Immature natural killer cell (primary cell): ENCODE data around the gene OR2V2. TPM values are rescaled to one million over a fixed set of nuclear protein-coding genes. Genes with fewer than 3 reads are reported as not detected.
"Not testable (repeated sequence)": the region's sequence is repeated elsewhere in the genome, so short reads cannot be mapped to it uniquely, and the experiment has no call there.

Source experiments
- DNase-seq, 3 donors: peaks; one replicate each; pipeline ENCODE4 v3.0.0; 2022; ENCODE audit warnings: mixed read lengths in 1 of 3
- H3K27ac Mint-ChIP-seq, 6 donors: one replicate each; pipeline ENCODE4 v1.8.0; 2020; ENCODE audit warnings: mixed read lengths in 6 of 6, mild to moderate bottlenecking in 5 of 6, inconsistent platforms in 4 of 6, moderate library complexity in 3 of 6
- H3K27me3 Mint-ChIP-seq, 3 donors: one replicate each; pipeline ENCODE4 v1.8.0; 2020 to 2021; ENCODE audit warnings: low read depth in 3 of 3, mild to moderate bottlenecking in 3 of 3, mixed read lengths in 3 of 3, moderate library complexity in 3 of 3, inconsistent platforms in 1 of 3
- H3K36me3 Mint-ChIP-seq, 3 donors: one replicate each; pipeline ENCODE4 v1.8.0; 2020; ENCODE audit warnings: mixed read lengths in 3 of 3, inconsistent platforms in 2 of 3, mild to moderate bottlenecking in 2 of 3
- H3K4me1 Mint-ChIP-seq, 2 donors: one replicate each; pipeline ENCODE4 v1.8.0; 2020; ENCODE audit warnings: inconsistent platforms in 2 of 2, mild to moderate bottlenecking in 2 of 2, mixed read lengths in 2 of 2, moderate library complexity in 1 of 2
- H3K4me3 Mint-ChIP-seq, 5 donors: one replicate each; pipeline ENCODE4 v1.8.0; 2020; ENCODE audit warnings: mild to moderate bottlenecking in 5 of 5, mixed read lengths in 5 of 5, inconsistent platforms in 3 of 5, moderate library complexity in 3 of 5
- H3K9me3 Mint-ChIP-seq, 6 donors: one replicate each; pipeline ENCODE4 v1.8.0; 2020; ENCODE audit warnings: mild to moderate bottlenecking in 6 of 6, mixed read lengths in 6 of 6, inconsistent platforms in 4 of 6, moderate library complexity in 3 of 6
- polyA plus RNA-seq, 3 donors: library from polyadenylated mRNA; unstranded; fragments of 300-500 nt; fragmentation: Illumina TruSeq; gene quantifications; one replicate each; pipeline ENCODE4 v1.2.3, GENCODE V29; 2021

The OR2V2 gene
- polyA plus RNA-seq, 3 donors from 2014 or later: not detected

GRCh38 chr5:181108578-181109165, 38.7 kb upstream of the OR2V2 start:
- no peak for DNase-seq
- Mint-ChIP-seq H3K4me1 (peaks cover 6 to 10% of the 10 kb centered on the region in 2 donors), H3K27me3 (peaks cover 11 to 33% (median 12%) of the 10 kb centered on the region in 3 donors), H3K9me3 (peaks cover 0 to 2% (median 0%) of the 10 kb centered on the region in 6 donors), H3K27ac (no peak overlapping the region), H3K4me3 (no peak overlapping the region), H3K36me3 (peaks cover 0 to 3% (median 0%) of the 10 kb centered on the region in 3 donors)

GRCh38 chr5:181109489-181110013, 37.8 kb upstream of the OR2V2 start:
- H3K4me3 Mint-ChIP-seq: no peak overlapping the region
- H3K27me3 Mint-ChIP-seq: peaks cover 11 to 35% (median 11%) of the 10 kb centered on the region in 3 donors
- no peak for DNase-seq
- no peaks in the 10 kb centered on the region for H3K9me3 Mint-ChIP-seq
- H3K4me1 Mint-ChIP-seq: peaks cover 1 to 4% of the 10 kb centered on the region in 2 donors
- no peak overlapping the region for H3K27ac Mint-ChIP-seq
- no peaks in the 10 kb centered on the region for H3K36me3 Mint-ChIP-seq

- Mint-ChIP-seq H3K4me3 (no peak overlapping the region), H3K4me1 (peaks cover under 1 to 2% of the 10 kb centered on the region in 2 donors), H3K36me3 (no peaks in the 10 kb centered on the region), H3K9me3 (no peaks in the 10 kb centered on the region), H3K27ac (no peak overlapping the region), H3K27me3 (peaks cover 8 to 37% (median 8%) of the 10 kb centered on the region in 3 donors)
- no peak for DNase-seq
These were observed 36.4 kb upstream of the OR2V2 start for GRCh38 chr5:181111010-181111409.

GRCh38 chr5:181112476-181112875, 34.9 kb upstream of the OR2V2 start:
- H3K4me3 Mint-ChIP-seq: no peak overlapping the region

GRCh38 chr5:181113572-181113971, 33.8 kb upstream of the OR2V2 start:
- H3K27ac Mint-ChIP-seq, H3K4me1 Mint-ChIP-seq, DNase-seq, H3K36me3 Mint-ChIP-seq, H3K9me3 Mint-ChIP-seq, H3K4me3 Mint-ChIP-seq: not testable (repeated sequence)
- H3K27me3 Mint-ChIP-seq: peaks cover 13 to 32% (median 16%) of the 10 kb centered on the region in 3 donors

More at GRCh38 chr5:181112476-181112875, 34.9 kb upstream of the OR2V2 start:
- H3K36me3 Mint-ChIP-seq: no peaks in the 10 kb centered on the region
- peaks cover 0 to 2% of the 10 kb centered on the region in 2 donors for H3K4me1 Mint-ChIP-seq
- DNase-seq: no peak
- no peak overlapping the region for H3K27ac Mint-ChIP-seq
- H3K27me3 Mint-ChIP-seq: peaks cover 13 to 32% (median 15%) of the 10 kb centered on the region in 3 donors
- no peaks in the 10 kb centered on the region for H3K9me3 Mint-ChIP-seq

GRCh38 chr5:181114284-181114843, 33.0 kb upstream of the OR2V2 start:
- Mint-ChIP-seq H3K9me3 (no peaks in the 10 kb centered on the region), H3K27ac (no peak overlapping the region), H3K4me3 (no peak overlapping the region), H3K4me1 (peaks cover 0 to 2% of the 10 kb centered on the region in 2 donors), H3K27me3 (peaks cover 15 to 31% (median 16%) of the 10 kb centered on the region in 3 donors), H3K36me3 (no peaks in the 10 kb centered on the region)
- DNase-seq: no peak

- no peaks in the 10 kb centered on the region for H3K9me3 Mint-ChIP-seq
- H3K27ac Mint-ChIP-seq: no peak overlapping the region
- DNase-seq: no peak
- peaks cover 14 to 29% (median 16%) of the 10 kb centered on the region in 3 donors for H3K27me3 Mint-ChIP-seq
- no peak overlapping the region for H3K4me3 Mint-ChIP-seq
- H3K4me1 Mint-ChIP-seq: peaks cover 0 to 2% of the 10 kb centered on the region in 2 donors
- H3K36me3 Mint-ChIP-seq: no peaks in the 10 kb centered on the region
These were observed 32.3 kb upstream of the OR2V2 start for GRCh38 chr5:181114844-181115778.

GRCh38 chr5:181118369-181118768, 29.0 kb upstream of the OR2V2 start:
- DNase-seq: no peak
- Mint-ChIP-seq H3K4me1 (peaks cover 0 to 2% of the 10 kb centered on the region in 2 donors), H3K9me3 (no peaks in the 10 kb centered on the region), H3K27me3 (peaks cover 14 to 31% (median 18%) of the 10 kb centered on the region in 3 donors), H3K4me3 (no peak overlapping the region), H3K36me3 (no peaks in the 10 kb centered on the region), H3K27ac (no peak overlapping the region)

- Mint-ChIP-seq H3K27ac (no peak overlapping the region), H3K9me3 (no peaks in the 10 kb centered on the region), H3K36me3 (no peaks in the 10 kb centered on the region), H3K27me3 (peaks cover 14 to 31% (median 17%) of the 10 kb centered on the region in 3 donors), H3K4me3 (no peak overlapping the region), H3K4me1 (peaks cover 0 to 2% of the 10 kb centered on the region in 2 donors)
- DNase-seq: no peak
These were observed 28.3 kb upstream of the OR2V2 start for GRCh38 chr5:181119105-181119504.

GRCh38 chr5:181120306-181120705, 27.1 kb upstream of the OR2V2 start:
- peaks cover 12 to 22% (median 17%) of the 10 kb centered on the region in 3 donors for H3K27me3 Mint-ChIP-seq
- no peak overlapping the region for H3K27ac Mint-ChIP-seq
- H3K4me3 Mint-ChIP-seq: no peak overlapping the region
- no peaks in the 10 kb centered on the region for H3K4me1 Mint-ChIP-seq
- no peak for DNase-seq
- H3K36me3 Mint-ChIP-seq: no peaks in the 10 kb centered on the region
- H3K9me3 Mint-ChIP-seq: no peaks in the 10 kb centered on the region

GRCh38 chr5:181120761-181121160, 26.6 kb upstream of the OR2V2 start:
- Mint-ChIP-seq H3K27me3 (peaks cover 15 to 17% (median 17%) of the 10 kb centered on the region in 3 donors), H3K36me3 (no peaks in the 10 kb centered on the region), H3K4me1 (no peaks in the 10 kb centered on the region), H3K9me3 (no peaks in the 10 kb centered on the region), H3K27ac (no peak overlapping the region), H3K4me3 (no peak overlapping the region)
- no peak for DNase-seq

GRCh38 chr5:181121675-181122561, 25.5 kb upstream of the OR2V2 start:
- no peak for DNase-seq
- peaks cover 11 to 22% (median 11%) of the 10 kb centered on the region in 3 donors for H3K27me3 Mint-ChIP-seq
- no peaks in the 10 kb centered on the region for H3K4me1 Mint-ChIP-seq
- H3K9me3 Mint-ChIP-seq: no peaks in the 10 kb centered on the region
- no peaks in the 10 kb centered on the region for H3K36me3 Mint-ChIP-seq
- H3K4me3 Mint-ChIP-seq: no peak overlapping the region
- H3K27ac Mint-ChIP-seq: no peak overlapping the region

- H3K27me3 Mint-ChIP-seq: peaks cover 4 to 34% (median 9%) of the 10 kb centered on the region in 3 donors
- H3K36me3 Mint-ChIP-seq: no peaks in the 10 kb centered on the region
- no peaks in the 10 kb centered on the region for H3K4me1 Mint-ChIP-seq
- DNase-seq: no peak
- H3K27ac Mint-ChIP-seq: no peak overlapping the region
- H3K4me3 Mint-ChIP-seq: no peak overlapping the region
- H3K9me3 Mint-ChIP-seq: peaks cover 0 to 5% (median 0%) of the 10 kb centered on the region in 6 donors
These were observed 22.9 kb upstream of the OR2V2 start for GRCh38 chr5:181124526-181124925.
